ENCODE data around the gene ARID1B.

Gene ARID1B

GRCh38 chr6:157120534-157121232, 343.5 kb downstream of the ARID1B start:
- TF ChIP-seq CTCF (IDR thresholded peaks at IDR 0.05; ENCODE audit: low read depth, low read length, missing control alignments), result no peak
- no peak for DNase-seq (ENCODE audit: extremely low read depth, low read depth)

GRCh38 chr6:157121897-157122296, 344.7 kb downstream of the ARID1B start:
- no peak for TF ChIP-seq CTCF (IDR thresholded peaks at IDR 0.05; ENCODE audit: low read depth, low read length, missing control alignments)
- DNase-seq (ENCODE audit: extremely low read depth, low read depth), result no peak
- H3K4me3 ChIP-seq (replicated peaks; ENCODE audit: low read depth, low read length), result no peak overlapping the region

More at GRCh38 chr6:157120534-157121232, 343.5 kb downstream of the ARID1B start:
- no peak overlapping the region for H3K4me3 ChIP-seq (replicated peaks; ENCODE audit: low read depth, low read length)

GRCh38 chr6:157123234-157123633, 346.1 kb downstream of the ARID1B start:
- TF ChIP-seq CTCF (IDR thresholded peaks at IDR 0.05; ENCODE audit: low read depth, low read length, missing control alignments), result no peak
- H3K4me3 ChIP-seq (replicated peaks; ENCODE audit: low read depth, low read length), result no peak overlapping the region
- DNase-seq (ENCODE audit: extremely low read depth, low read depth), result no peak

- DNase-seq (ENCODE audit: extremely low read depth, low read depth), result no peak
- no peak for TF ChIP-seq CTCF (IDR thresholded peaks at IDR 0.05; ENCODE audit: low read depth, low read length, missing control alignments)
- H3K4me3 ChIP-seq (replicated peaks; ENCODE audit: low read depth, low read length), result no peak overlapping the region
Observed at GRCh38 chr6:157124485-157125254, 347.5 kb downstream of the ARID1B start.

GRCh38 chr6:157125531-157125930, 348.4 kb downstream of the ARID1B start:
- no peak overlapping the region for H3K4me3 ChIP-seq (replicated peaks; ENCODE audit: low read depth, low read length)
- DNase-seq (ENCODE audit: extremely low read depth, low read depth), result no peak
- no peak for TF ChIP-seq CTCF (IDR thresholded peaks at IDR 0.05; ENCODE audit: low read depth, low read length, missing control alignments)

GRCh38 chr6:157126183-157127098, 349.3 kb downstream of the ARID1B start:
- no peak for TF ChIP-seq CTCF (IDR thresholded peaks at IDR 0.05; ENCODE audit: low read depth, low read length, missing control alignments)
- no peak for DNase-seq (ENCODE audit: extremely low read depth, low read depth)
- no peak overlapping the region for H3K4me3 ChIP-seq (replicated peaks; ENCODE audit: low read depth, low read length)
